Measurements from ENCODE around the gene CCDC74A.
"Not testable (repeated sequence)": the region's sequence is repeated elsewhere in the genome, so short reads cannot be mapped to it uniquely, and the experiment has no call there.

Gene CCDC74A

GRCh38 chr2:131529864-131530445, 2.3 kb downstream of the CCDC74A start:
- DNase-seq (ENCODE audit: low read depth) = not testable (repeated sequence)

- not testable (repeated sequence) for DNase-seq (ENCODE audit: low read depth)
Measured at GRCh38 chr2:131530626-131531344, 3.1 kb downstream of the CCDC74A start.

GRCh38 chr2:131531547-131532185, 4.0 kb downstream of the CCDC74A start:
- DNase-seq (ENCODE audit: low read depth) = not testable (repeated sequence)

GRCh38 chr2:131532723-131533608, 5.3 kb downstream of the CCDC74A start:
- not testable (repeated sequence) for DNase-seq (ENCODE audit: low read depth)

- DNase-seq (ENCODE audit: low read depth) = not testable (repeated sequence)
Measured at GRCh38 chr2:131533609-131534316, 6.1 kb downstream of the CCDC74A start.

- not testable (repeated sequence) for DNase-seq (ENCODE audit: low read depth)
Measured at GRCh38 chr2:131534317-131534672, 6.6 kb downstream of the CCDC74A start.

- not testable (repeated sequence) for DNase-seq (ENCODE audit: low read depth)
Measured at GRCh38 chr2:131534965-131535364, 7.3 kb downstream of the CCDC74A start.

GRCh38 chr2:131535526-131535925, 7.8 kb downstream of the CCDC74A start:
- DNase-seq (ENCODE audit: low read depth) = no peak

- not testable (repeated sequence) for DNase-seq (ENCODE audit: low read depth)
Measured at GRCh38 chr2:131535951-131536826, 8.5 kb downstream of the CCDC74A start.

GRCh38 chr2:131536841-131537240, 9.2 kb downstream of the CCDC74A start:
- DNase-seq (ENCODE audit: low read depth) = not testable (repeated sequence)

- DNase-seq (ENCODE audit: low read depth) = not testable (repeated sequence)
Measured at GRCh38 chr2:131538856-131539255, 11.2 kb downstream of the CCDC74A start.

- DNase-seq (ENCODE audit: low read depth) = no peak
Measured at GRCh38 chr2:131542438-131543384, 15.0 kb downstream of the CCDC74A start.

- no peak for DNase-seq (ENCODE audit: low read depth)
Measured at GRCh38 chr2:131543385-131543891, 15.8 kb downstream of the CCDC74A start.

- DNase-seq (ENCODE audit: low read depth) = not testable (repeated sequence)
Measured at GRCh38 chr2:131544006-131544812, 16.5 kb downstream of the CCDC74A start.

GRCh38 chr2:131544813-131545165, 17.1 kb downstream of the CCDC74A start:
- DNase-seq (ENCODE audit: low read depth) = not testable (repeated sequence)

GRCh38 chr2:131552871-131553270, 25.2 kb downstream of the CCDC74A start:
- no peak for DNase-seq (ENCODE audit: low read depth)

- no peak for DNase-seq (ENCODE audit: low read depth)
Measured at GRCh38 chr2:131556998-131557397, 29.3 kb downstream of the CCDC74A start.

GRCh38 chr2:131557558-131558321, 30.1 kb downstream of the CCDC74A start:
- DNase-seq (ENCODE audit: low read depth) = no peak
